Activated T-cell treated with anti-CD3 and anti-CD28 coated beads for 48 hours (primary cell): ENCODE measurements around the gene FAM219B.

Experiments
- DNase-seq: peaks from one replicate; pipeline ENCODE4 v3.0.0-alpha.2; 2020; ENCODE audit warnings: low read depth

FAM219B gene

GRCh38 chr15:74873036-74873755 lies 33.5 kb downstream of the FAM219B start, which contains the start of gene SCAMP2:
SCAMP2 (minus strand) TSS chr15:74873365; CDS start chr15:74873255, 110 bp downstream.
- peak; percentile 85 for DNase-seq

GRCh38 chr15:74872702-74873035 lies 34.0 kb downstream of the FAM219B start:
- DNase-seq: no peak

GRCh38 chr15:74870436-74871215 lies 36.0 kb downstream of the FAM219B start:
- no peak for DNase-seq

- no peak for DNase-seq
Observed at GRCh38 chr15:74869726-74870407, 36.8 kb downstream of the FAM219B start.

- no peak for DNase-seq
Observed at GRCh38 chr15:74869372-74869725, 37.3 kb downstream of the FAM219B start.

GRCh38 chr15:74868059-74868458 lies 38.6 kb downstream of the FAM219B start:
- DNase-seq: no peak

GRCh38 chr15:74867466-74868038 lies 39.1 kb downstream of the FAM219B start:
- no peak for DNase-seq

GRCh38 chr15:74866090-74866489 lies 40.6 kb downstream of the FAM219B start:
- DNase-seq: no peak

GRCh38 chr15:74865316-74865715 lies 41.3 kb downstream of the FAM219B start:
- no peak for DNase-seq

GRCh38 chr15:74864296-74864695 lies 42.4 kb downstream of the FAM219B start:
- DNase-seq: no peak

- no peak for DNase-seq
Observed at GRCh38 chr15:74863239-74864056, 43.2 kb downstream of the FAM219B start.

- no peak for DNase-seq
Observed at GRCh38 chr15:74858369-74858740, 48.3 kb downstream of the FAM219B start.

GRCh38 chr15:74857671-74858368 lies 48.8 kb downstream of the FAM219B start:
- no peak for DNase-seq

GRCh38 chr15:74857082-74857655 lies 49.5 kb downstream of the FAM219B start:
- no peak for DNase-seq

GRCh38 chr15:74856537-74856936 lies 50.1 kb downstream of the FAM219B start:
- no peak for DNase-seq

- no peak for DNase-seq
Observed at GRCh38 chr15:74855857-74856256, 50.8 kb downstream of the FAM219B start.

GRCh38 chr15:74854453-74855022 lies 52.1 kb downstream of the FAM219B start:
- DNase-seq: no peak

GRCh38 chr15:74851960-74852359 lies 54.7 kb downstream of the FAM219B start:
- no peak for DNase-seq

- DNase-seq: no peak
Observed at GRCh38 chr15:74850393-74850792, 56.3 kb downstream of the FAM219B start.
